ENCODE data around the gene YARS2. TPM values are rescaled to one million over a fixed set of nuclear protein-coding genes. Genes with fewer than 3 reads are reported as not detected.

Gene YARS2
- total and polyA plus RNA-seq, 2 experiments from 2014 or later: 73.0 to 76.7 TPM

- peaks cover 84% of the 10 kb centered on the region for H3K36me3 Mint-ChIP-seq (ENCODE audit: low read depth)
- H2AFZ ChIP-seq: no peak overlapping the region
- H4K20me1 ChIP-seq (replicated peaks; ENCODE audit: insufficient read depth): no peaks in the 10 kb centered on the region; the same call in 1 of the 2 replicates
- H3K9me3 Mint-ChIP-seq: no peaks in the 10 kb centered on the region
- no peak overlapping the region for H3K4me2 ChIP-seq
- DNase-seq (ENCODE audit: low spot score) (no peak), ATAC-seq (no peak)
- H3K4me3 ChIP-seq: no peak overlapping the region
- peaks cover 34% of the 10 kb centered on the region for H3K36me3 ChIP-seq (ENCODE audit: insufficient read depth)
- peaks cover 14% of the 10 kb centered on the region; the same call in 2 of the 3 replicates for H3K4me1 Mint-ChIP-seq
- H3K9me2 ChIP-seq (ENCODE audit: insufficient read depth): no peaks in the 10 kb centered on the region
- peaks cover 15% of the 10 kb centered on the region for H3K4me1 ChIP-seq (ENCODE audit: insufficient read depth)
- no peak overlapping the region for H3K27ac ChIP-seq (ENCODE audit: low read depth)
- no peaks in the 10 kb centered on the region for H3F3A ChIP-seq (replicated peaks; ENCODE audit: low read depth)
- TF ChIP-seq ETS1 (IDR thresholded peaks at IDR 0.05) (no peak), CREB1 (CRISPR knock-in tag; IDR thresholded peaks at IDR 0.05; ENCODE audit: low read depth) (no peak), JUNB (IDR thresholded peaks at IDR 0.05; ENCODE audit: unreplicated experiment) (no peak), EZH2phosphoT487 (IDR thresholded peaks at IDR 0.05; ENCODE audit: unreplicated experiment) (no peak), POLR2AphosphoS5 (IDR thresholded peaks at IDR 0.05; ENCODE audit: low read depth) (no peak), ZNF331 (CRISPR knock-in tag; IDR thresholded peaks at IDR 0.05; ENCODE audit: low read depth) (no peak), ZNF462 (CRISPR knock-in tag; IDR thresholded peaks at IDR 0.05) (no peak), CTCF (conservative IDR thresholded peaks at IDR 0.05; ENCODE audit: low read depth in 2 of 2) (no peak), EZH2 (IDR thresholded peaks at IDR 0.05; ENCODE audit: low read depth, unreplicated experiment) (no peak), ZNF114 (CRISPR knock-in tag; IDR thresholded peaks at IDR 0.05) (no peak), NANOG (IDR thresholded peaks at IDR 0.05; ENCODE audit: borderline replicate concordance) (no peak), STAT1 (IDR thresholded peaks at IDR 0.05; ENCODE audit: unreplicated experiment) (no peak), REST (IDR thresholded peaks at IDR 0.05; ENCODE audit: unreplicated experiment) (no peak)
- no peak overlapping the region for H3K27ac Mint-ChIP-seq
- H3K4me3 Mint-ChIP-seq: no peak overlapping the region
- no peaks in the 10 kb centered on the region for H3K79me2 ChIP-seq (replicated peaks; ENCODE audit: insufficient read depth)
- no peaks in the 10 kb centered on the region for H3K27me3 ChIP-seq (ENCODE audit: insufficient read depth)
- no peaks in the 10 kb centered on the region for H3K27me3 Mint-ChIP-seq (ENCODE audit: insufficient read depth, low read depth, poor library complexity)
Measured at GRCh38 chr12:32743264-32743663, 12.4 kb downstream of the YARS2 start.
